Fibroblast of lung (primary cell): ENCODE results near the gene IL3RA. TPM values are rescaled to one million over a fixed set of nuclear protein-coding genes. Genes with fewer than 3 reads are reported as not detected.

Source experiments
- DNase-seq, 2 donors: peaks; one replicate each; pipeline versions ENCODE4 v3.0.0 to v3.0.0-alpha.2; 2010; ENCODE audit warnings: low read depth in 2 of 2
- H2AFZ ChIP-seq: 2 replicates; pipeline ENCODE4 v1.5.1; 2012; ENCODE audit warnings: low read length, control low read depth, inconsistent platforms
- H3K27ac ChIP-seq: 2 replicates; pipeline ENCODE4 v1.5.1; 2011; ENCODE audit warnings: low read length, control low read depth; ENCODE audit not compliant: insufficient read depth
- H3K27me3 ChIP-seq: 2 replicates; pipeline ENCODE4 v1.5.1; 2011; ENCODE audit warnings: mild to moderate bottlenecking, low read length; ENCODE audit not compliant: control insufficient read depth, insufficient read depth
- H3K36me3 ChIP-seq: 2 replicates; pipeline ENCODE4 v1.5.1; 2011; ENCODE audit warnings: low read length; ENCODE audit not compliant: control insufficient read depth, insufficient read depth
- H3K4me1 ChIP-seq: 2 replicates; pipeline ENCODE4 v1.5.1; 2011; ENCODE audit warnings: low read length; ENCODE audit not compliant: control insufficient read depth, insufficient read depth; ENCODE audit errors: extremely low read depth
- H3K4me2 ChIP-seq: 2 replicates; pipeline ENCODE4 v1.5.1; 2011; ENCODE audit warnings: low read length, control low read depth; ENCODE audit not compliant: insufficient read depth; ENCODE audit errors: extremely low read depth
- H3K4me3 ChIP-seq, 4 experiments: fragments of 200-600 bp in 1 of 4; sonication (generic) in 1 of 4; replicated peaks in 1 of 4; 2 replicates each; pipeline ENCODE4 v1.5.1; 2011 to 2016; ENCODE audit warnings: low read length in 4 of 4, low read depth in 3 of 4, mild to moderate bottlenecking in 3 of 4, control low read depth in 2 of 4, inconsistent platforms in 1 of 4, mixed read lengths in 1 of 4; ENCODE audit not compliant: insufficient read depth in 1 of 4; ENCODE audit errors: control extremely low read depth in 1 of 4
- H3K79me2 ChIP-seq: 2 replicates; pipeline ENCODE4 v1.5.1; 2012; ENCODE audit warnings: mild to moderate bottlenecking, low read length, inconsistent platforms; ENCODE audit not compliant: control insufficient read depth, insufficient read depth
- H3K9ac ChIP-seq: 2 replicates; pipeline ENCODE4 v1.5.1; 2011; ENCODE audit warnings: mild to moderate bottlenecking, low read length, control low read depth; ENCODE audit not compliant: insufficient read depth
- H3K9me3 ChIP-seq: 2 replicates; pipeline ENCODE4 v1.5.1; 2012; ENCODE audit warnings: low read depth, low read length; ENCODE audit not compliant: control insufficient read depth, insufficient read depth
- H4K20me1 ChIP-seq: 2 replicates; pipeline ENCODE4 v1.5.1; 2011; ENCODE audit warnings: low read length; ENCODE audit not compliant: control insufficient read depth, insufficient read depth; ENCODE audit errors: extremely low read depth
- EZH2 ChIP-seq: IDR thresholded peaks from 2 replicates; pipeline ENCODE4 v1.5.1; 2012; ENCODE audit warnings: low read length, control low read depth, mild to moderate bottlenecking; ENCODE audit errors: missing control alignments
- polyA plus RNA-seq, 2 donors: library from polyadenylated mRNA; depleted of rRNA in 1 of 2; stranded (reverse) in 1 of 2; unstranded in 1 of 2; fragments of >200 nt; gene quantifications; 2 replicates each; pipeline ENCODE4 v1.2.1, GENCODE V29; 2011 to 2012; ENCODE audit warnings: missing spikeins in 1 of 2
- total RNA-seq: library from RNA; depleted of rRNA; stranded (reverse); fragments of >200 nt; gene quantifications from 2 replicates; pipeline ENCODE4 v1.2.1, GENCODE V29; 2014
- TF ChIP-seq, protein P1 (sequence below), 2 donors: IDR thresholded peaks in 1 of 2; conservative IDR thresholded peaks in 1 of 2; 1 replicate in 1 of 2; 2 replicates in 1 of 2; pipeline ENCODE4 v1.5.1; 2011 to 2012; ENCODE audit warnings: low read length in 2 of 2, control low read depth in 1 of 2, inconsistent platforms in 1 of 2, low read depth in 1 of 2, mild to moderate bottlenecking in 1 of 2

The IL3RA gene
- total and polyA plus RNA-seq, 2 donors (not counting 1 experiment from before 2014, with no cell fraction given): under 0.01 to 0.03 TPM

DNA sequence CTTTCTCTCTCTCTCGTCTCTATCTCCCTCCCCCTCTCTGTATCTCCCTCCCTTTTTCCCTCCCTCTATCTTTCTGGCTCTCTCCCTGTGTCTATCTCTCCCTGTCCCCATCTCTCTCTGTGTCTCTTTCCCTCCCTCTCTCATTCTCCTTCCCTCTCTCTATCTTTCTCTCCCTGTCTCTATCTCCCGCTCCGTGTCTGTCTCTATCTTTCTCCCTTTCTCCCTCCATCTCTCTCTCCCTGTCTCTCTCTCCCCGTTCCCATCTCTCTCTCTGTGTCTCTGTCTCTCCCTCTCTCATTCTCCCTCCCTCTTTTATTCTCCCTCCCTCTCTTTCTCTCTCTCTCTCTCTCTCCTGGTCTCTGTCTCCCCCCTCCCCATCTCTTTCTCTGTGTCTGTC is 22.9 kb downstream of the IL3RA start:
- no peak for TF ChIP-seq EZH2
- TF ChIP-seq, protein P1, sequence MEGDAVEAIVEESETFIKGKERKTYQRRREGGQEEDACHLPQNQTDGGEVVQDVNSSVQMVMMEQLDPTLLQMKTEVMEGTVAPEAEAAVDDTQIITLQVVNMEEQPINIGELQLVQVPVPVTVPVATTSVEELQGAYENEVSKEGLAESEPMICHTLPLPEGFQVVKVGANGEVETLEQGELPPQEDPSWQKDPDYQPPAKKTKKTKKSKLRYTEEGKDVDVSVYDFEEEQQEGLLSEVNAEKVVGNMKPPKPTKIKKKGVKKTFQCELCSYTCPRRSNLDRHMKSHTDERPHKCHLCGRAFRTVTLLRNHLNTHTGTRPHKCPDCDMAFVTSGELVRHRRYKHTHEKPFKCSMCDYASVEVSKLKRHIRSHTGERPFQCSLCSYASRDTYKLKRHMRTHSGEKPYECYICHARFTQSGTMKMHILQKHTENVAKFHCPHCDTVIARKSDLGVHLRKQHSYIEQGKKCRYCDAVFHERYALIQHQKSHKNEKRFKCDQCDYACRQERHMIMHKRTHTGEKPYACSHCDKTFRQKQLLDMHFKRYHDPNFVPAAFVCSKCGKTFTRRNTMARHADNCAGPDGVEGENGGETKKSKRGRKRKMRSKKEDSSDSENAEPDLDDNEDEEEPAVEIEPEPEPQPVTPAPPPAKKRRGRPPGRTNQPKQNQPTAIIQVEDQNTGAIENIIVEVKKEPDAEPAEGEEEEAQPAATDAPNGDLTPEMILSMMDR (conservative IDR thresholded peaks at IDR 0.05 in 1 of 2, IDR thresholded peaks at IDR 0.05 in 1 of 2; ENCODE audit: low read depth in 1 of 2, low read length in 2 of 2): no peak
- no peak overlapping the region for H3K4me3 ChIP-seq

DNA sequence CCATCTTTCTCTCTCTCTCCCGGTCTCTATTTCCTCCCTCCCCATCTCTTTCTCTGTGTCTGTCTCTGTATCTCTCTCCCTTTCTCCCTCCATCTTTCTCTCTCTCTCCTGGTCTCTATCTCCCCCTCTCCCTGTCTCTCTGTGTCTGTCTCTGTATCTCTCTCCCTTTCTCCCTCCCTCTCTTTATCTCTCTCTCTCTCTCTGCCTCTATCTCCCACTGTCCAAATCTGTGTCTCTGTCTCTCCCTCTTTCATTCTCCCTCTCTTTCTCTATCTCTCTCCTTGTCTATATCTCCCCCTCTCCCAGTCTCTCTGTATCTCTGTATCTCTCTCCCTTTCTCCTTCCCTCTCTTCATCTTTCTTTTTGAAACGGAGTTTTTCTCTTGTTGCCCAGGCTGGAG is 23.6 kb downstream of the IL3RA start:
- Histone ChIP-seq H3K9ac (no peak overlapping the region), H3K79me2 (no peaks in the 10 kb centered on the region), H3K27ac (no peak overlapping the region), H3K9me3 (no peaks in the 10 kb centered on the region), H4K20me1 (no peaks in the 10 kb centered on the region), H3K36me3 (no peaks in the 10 kb centered on the region), H3K4me3 (no peak overlapping the region), H2AFZ (no peak overlapping the region), H3K27me3 (no peaks in the 10 kb centered on the region), H3K4me2 (no peak overlapping the region), H3K4me1 (no peaks in the 10 kb centered on the region)
- DNase-seq: no peak
- TF ChIP-seq EZH2: no peak
- TF ChIP-seq, protein P1 (conservative IDR thresholded peaks at IDR 0.05 in 1 of 2, IDR thresholded peaks at IDR 0.05 in 1 of 2; ENCODE audit: low read depth in 1 of 2, low read length in 2 of 2): no peak

More for the DNA sequence above, 22.9 kb downstream of the IL3RA start:
- Histone ChIP-seq H3K79me2 (no peaks in the 10 kb centered on the region), H3K36me3 (no peaks in the 10 kb centered on the region), H3K27me3 (no peaks in the 10 kb centered on the region), H3K4me2 (no peak overlapping the region), H4K20me1 (no peaks in the 10 kb centered on the region), H3K4me1 (no peaks in the 10 kb centered on the region), H3K9me3 (no peaks in the 10 kb centered on the region), H3K27ac (no peak overlapping the region), H2AFZ (no peak overlapping the region), H3K9ac (no peak overlapping the region)
- DNase-seq: no peak

DNA sequence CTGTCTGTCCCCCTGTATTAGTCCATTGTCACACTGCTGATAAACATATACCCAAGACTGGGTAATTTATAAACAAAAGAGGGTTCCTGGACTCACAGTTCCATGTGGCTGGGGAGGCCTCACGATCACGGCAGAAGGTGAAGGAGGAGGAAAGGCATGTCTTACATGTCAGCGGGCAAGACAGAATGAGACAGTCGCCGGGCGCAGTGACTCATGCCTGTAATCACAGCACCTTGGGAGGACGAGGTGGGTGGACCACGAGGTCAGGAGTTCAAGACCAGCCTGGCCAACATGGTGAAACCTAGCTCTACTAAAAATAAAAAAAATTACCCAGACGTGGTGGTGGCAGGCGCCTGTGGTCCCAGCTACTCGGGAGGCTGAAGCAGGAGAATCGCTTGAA is 24.7 kb downstream of the IL3RA start:
- H3K4me3 ChIP-seq: no peak overlapping the region
- no peaks in the 10 kb centered on the region for H3K4me1 ChIP-seq

More for the DNA sequence above, 24.7 kb downstream of the IL3RA start:
- no peaks in the 10 kb centered on the region for H3K9me3 ChIP-seq
- H3K9ac ChIP-seq: no peak overlapping the region
- H3K27me3 ChIP-seq: no peaks in the 10 kb centered on the region
- no peak overlapping the region for H2AFZ ChIP-seq
- peak in 1 of 2 donors; percentile 35 for DNase-seq
- TF ChIP-seq EZH2: no peak
- TF ChIP-seq, protein P1 (conservative IDR thresholded peaks at IDR 0.05 in 1 of 2, IDR thresholded peaks at IDR 0.05 in 1 of 2; ENCODE audit: low read depth in 1 of 2, low read length in 2 of 2): no peak
- no peaks in the 10 kb centered on the region for H4K20me1 ChIP-seq
- H3K27ac ChIP-seq: no peak overlapping the region
- no peak overlapping the region for H3K4me2 ChIP-seq
- no peaks in the 10 kb centered on the region for H3K36me3 ChIP-seq
- H3K79me2 ChIP-seq: no peaks in the 10 kb centered on the region
